DOHH2 (cell line): ENCODE results near the gene MROH7.

Source experiments
- H3F3A ChIP-seq: fragments of 200-600 bp; sonication (generic), shearing (Covaris generic); 2 replicates; pipeline ENCODE4 v1.6.0; 2016; ENCODE audit warnings: antibody characterized with exemption, mild to moderate bottlenecking; ENCODE audit not compliant: control insufficient read depth, insufficient read depth
- H3K27ac ChIP-seq: fragments of 200-600 bp; sonication (generic); 2 replicates; pipeline ENCODE4 v1.5.1; 2014; ENCODE audit warnings: low read depth, mild to moderate bottlenecking, low read length, moderate library complexity
- H3K27me3 ChIP-seq: fragments of 200-600 bp; sonication (generic); 2 replicates; pipeline ENCODE4 v1.6.1; 2014; ENCODE audit warnings: mild to moderate bottlenecking, low read length, mixed read lengths; ENCODE audit not compliant: control insufficient read depth
- H3K36me3 ChIP-seq: fragments of 200-600 bp; sonication (generic); 2 replicates; pipeline ENCODE4 v1.6.1; 2014; ENCODE audit warnings: mild to moderate bottlenecking, low read length, moderate library complexity, mixed read lengths; ENCODE audit not compliant: control insufficient read depth
- H3K4me1 ChIP-seq: fragments of 200-600 bp; sonication (generic); 2 replicates; pipeline ENCODE4 v1.6.1; 2014; ENCODE audit warnings: mild to moderate bottlenecking, low read length, mixed read lengths; ENCODE audit not compliant: control insufficient read depth
- H3K4me2 ChIP-seq: fragments of 200-600 bp; sonication (generic); 2 replicates; pipeline ENCODE4 v1.6.0; 2014; ENCODE audit warnings: mild to moderate bottlenecking, low read length, moderate library complexity
- H3K4me3 ChIP-seq: fragments of 200-600 bp; sonication (generic); 2 replicates; pipeline ENCODE4 v1.5.1; 2014; ENCODE audit warnings: mild to moderate bottlenecking, low read length, mixed read lengths
- H3K79me2 ChIP-seq: fragments of 200-600 bp; sonication (generic); 2 replicates; pipeline ENCODE4 v1.6.1; 2014; ENCODE audit warnings: mild to moderate bottlenecking, low read length, mixed read lengths; ENCODE audit not compliant: control insufficient read depth
- H3K9me2 ChIP-seq: fragments of 200-600 bp; sonication (generic); replicated peaks from 2 replicates; pipeline ENCODE4 v1.6.1; 2014; ENCODE audit warnings: mild to moderate bottlenecking, low read length, mixed read lengths; ENCODE audit not compliant: control insufficient read depth
- H3K9me3 ChIP-seq: fragments of 200-600 bp; sonication (generic); 2 replicates; pipeline ENCODE4 v1.6.1; 2014; ENCODE audit warnings: antibody characterized with exemption, low read length, mixed read lengths; ENCODE audit not compliant: control insufficient read depth, insufficient read depth
- H4K20me1 ChIP-seq: fragments of 200-600 bp; sonication (generic); 2 replicates; pipeline ENCODE4 v1.6.0; 2014; ENCODE audit warnings: low read depth, mild to moderate bottlenecking, antibody characterized with exemption, low read length, moderate library complexity; ENCODE audit not compliant: control insufficient read depth, insufficient read depth
- CTCF ChIP-seq: fragments of 200-600 bp; sonication (generic); IDR thresholded peaks from one replicate; pipeline ENCODE4 v1.5.1; 2014; ENCODE audit warnings: antibody characterized with exemption, mild to moderate bottlenecking, low read depth, low read length; ENCODE audit not compliant: poor library complexity, severe bottlenecking
- EZH2phosphoT487 ChIP-seq: fragments of 200-600 bp; sonication (generic); IDR thresholded peaks from 2 replicates; pipeline ENCODE4 v1.6.1; 2017; ENCODE audit warnings: borderline replicate concordance, mild to moderate bottlenecking, antibody characterized with exemption, low read length, moderate library complexity, mixed read lengths

MROH7 gene

GRCh38 chr1:54643736-54644135, 2.1 kb downstream of the MROH7 start:
- Histone ChIP-seq H3K4me3 (no peak overlapping the region), H3K4me1 (no peaks in the 10 kb centered on the region), H3K9me2 (no peaks in the 10 kb centered on the region), H3K79me2 (no peaks in the 10 kb centered on the region), H3K4me2 (no peak overlapping the region), H3K27ac (no peak overlapping the region), H3K36me3 (no peaks in the 10 kb centered on the region), H3K27me3 (no peaks in the 10 kb centered on the region), H3F3A (no peaks in the 10 kb centered on the region), H4K20me1 (no peaks in the 10 kb centered on the region), H3K9me3 (peaks cover 9% of the 10 kb centered on the region)
- no peak for TF ChIP-seq EZH2phosphoT487
- no peak for TF ChIP-seq CTCF

GRCh38 chr1:54645806-54646676, 4.5 kb downstream of the MROH7 start:
- no peak for TF ChIP-seq CTCF
- Histone ChIP-seq H3K4me2 (no peak overlapping the region), H3K9me2 (no peaks in the 10 kb centered on the region), H3K79me2 (no peaks in the 10 kb centered on the region), H3K36me3 (no peaks in the 10 kb centered on the region), H3K27ac (no peak overlapping the region), H3K9me3 (peaks cover 9% of the 10 kb centered on the region), H3K4me1 (no peaks in the 10 kb centered on the region), H4K20me1 (no peaks in the 10 kb centered on the region), H3K27me3 (no peaks in the 10 kb centered on the region), H3K4me3 (no peak overlapping the region), H3F3A (no peaks in the 10 kb centered on the region)

- Histone ChIP-seq H3K36me3 (no peaks in the 10 kb centered on the region), H3F3A (no peaks in the 10 kb centered on the region), H3K4me2 (no peak overlapping the region), H3K9me3 (no peaks in the 10 kb centered on the region; the same call in 1 of the 2 replicates), H3K27me3 (no peaks in the 10 kb centered on the region), H4K20me1 (no peaks in the 10 kb centered on the region), H3K4me3 (no peak overlapping the region), H3K9me2 (no peaks in the 10 kb centered on the region), H3K4me1 (no peaks in the 10 kb centered on the region), H3K79me2 (no peaks in the 10 kb centered on the region), H3K27ac (no peak overlapping the region)
- TF ChIP-seq EZH2phosphoT487 (no peak), CTCF (no peak)
Measured at GRCh38 chr1:54649130-54649898, 7.7 kb downstream of the MROH7 start.
